Loucy (cell line): ENCODE measurements around the gene KIAA0753.

Experiments
- CTCF ChIP-seq: fragments of 200-600 bp; sonication (generic); conservative IDR thresholded peaks from 2 replicates; pipeline ENCODE4 v1.5.1; 2014; ENCODE audit warnings: mild to moderate bottlenecking, antibody characterized with exemption, low read length
- EZH2phosphoT487 ChIP-seq: fragments of 200-600 bp; IDR thresholded peaks from 2 replicates; pipeline ENCODE4 v1.6.1; 2018; ENCODE audit warnings: antibody characterized with exemption, mild to moderate bottlenecking, moderate library complexity, borderline replicate concordance

GRCh38 chr17:6569370-6570285, 70.9 kb downstream of the KIAA0753 start:
- TF ChIP-seq CTCF = no peak
- no peak for TF ChIP-seq EZH2phosphoT487
